ENCODE results near the gene BAG3.
"Not testable (repeated sequence)": the region's sequence is repeated elsewhere in the genome, so short reads cannot be mapped to it uniquely, and the experiment has no call there.

Gene BAG3

GRCh38 chr10:119650692-119651513 is at the start of gene BAG3:
Gene BAG3 (plus strand): TSS chr10:119651380. CDS start chr10:119651676, 296 bp downstream.
- DNase-seq, result peak; percentile 71

GRCh38 chr10:119602241-119603095 is 48.7 kb upstream of the BAG3 start:
- no peak for DNase-seq

- no peak for DNase-seq
Measured at GRCh38 chr10:119604468-119604867, 46.7 kb upstream of the BAG3 start.

GRCh38 chr10:119608316-119609155 is 42.6 kb upstream of the BAG3 start:
- no peak for DNase-seq

- no peak for DNase-seq
Measured at GRCh38 chr10:119609516-119609915, 41.7 kb upstream of the BAG3 start.

- no peak for DNase-seq
Measured at GRCh38 chr10:119611433-119611832, 39.7 kb upstream of the BAG3 start.

- DNase-seq, result no peak
Measured at GRCh38 chr10:119613741-119614140, 37.4 kb upstream of the BAG3 start.

GRCh38 chr10:119614686-119615085 is 36.5 kb upstream of the BAG3 start:
- DNase-seq, result no peak

- DNase-seq, result no peak
Measured at GRCh38 chr10:119616882-119617570, 34.2 kb upstream of the BAG3 start.

- DNase-seq, result no peak
Measured at GRCh38 chr10:119619215-119619614, 32.0 kb upstream of the BAG3 start.

- not testable (repeated sequence) for DNase-seq
Measured at GRCh38 chr10:119619811-119620210, 31.4 kb upstream of the BAG3 start.

- no peak for DNase-seq
Measured at GRCh38 chr10:119620241-119621077, 30.7 kb upstream of the BAG3 start.

- no peak for DNase-seq
Measured at GRCh38 chr10:119621078-119621384, 30.1 kb upstream of the BAG3 start.

- no peak for DNase-seq
Measured at GRCh38 chr10:119625570-119626280, 25.5 kb upstream of the BAG3 start.

GRCh38 chr10:119630300-119630699 is 20.9 kb upstream of the BAG3 start:
- DNase-seq, result no peak

GRCh38 chr10:119633538-119634218 is 17.5 kb upstream of the BAG3 start:
- DNase-seq, result no peak

- no peak for DNase-seq
Measured at GRCh38 chr10:119634219-119634544, 17.0 kb upstream of the BAG3 start.

GRCh38 chr10:119637631-119638030 is 13.5 kb upstream of the BAG3 start:
- no peak for DNase-seq

- DNase-seq, result no peak
Measured at GRCh38 chr10:119638982-119639381, 12.2 kb upstream of the BAG3 start.

GRCh38 chr10:119640384-119640783 is 10.8 kb upstream of the BAG3 start:
- no peak for DNase-seq

Data from activated effector memory CD4-positive, alpha-beta T cell treated with Interleukin-2 at 50 U/mL for 16 hours (primary cell).